Adipocyte (in vitro differentiated cells): ENCODE measurements around the gene RECQL5.

Source experiments
- DNase-seq: peaks from one replicate; pipeline ENCODE4 v3.0.0-alpha.2; 2015; ENCODE audit warnings: low read depth
- H3K27me3 ChIP-seq: replicated peaks from 2 replicates; pipeline ENCODE4 v1.7.0; 2013; ENCODE audit warnings: mild to moderate bottlenecking, low read length, moderate library complexity; ENCODE audit not compliant: control insufficient read depth, insufficient read depth
- H3K36me3 ChIP-seq: 2 replicates; pipeline ENCODE4 v1.7.0; 2013; ENCODE audit warnings: low read length, mild to moderate bottlenecking, moderate library complexity; ENCODE audit not compliant: control insufficient read depth, insufficient read depth, severe bottlenecking
- H3K4me1 ChIP-seq: 2 replicates; pipeline ENCODE4 v1.7.0; 2013; ENCODE audit warnings: mild to moderate bottlenecking, low read length, moderate library complexity; ENCODE audit not compliant: control insufficient read depth, insufficient read depth
- H3K4me3 ChIP-seq: 2 replicates; pipeline ENCODE4 v1.7.0; 2013; ENCODE audit warnings: mild to moderate bottlenecking, low read length, moderate library complexity
- H3K9ac ChIP-seq: 2 replicates; pipeline ENCODE4 v1.7.0; 2013; ENCODE audit warnings: mild to moderate bottlenecking, low read length, moderate library complexity
- H3K9me3 ChIP-seq: 2 replicates; pipeline ENCODE4 v1.7.0; 2013; ENCODE audit warnings: mild to moderate bottlenecking, low read length, moderate library complexity; ENCODE audit not compliant: control insufficient read depth

Gene RECQL5

GRCh38 chr17:75632428-75632827 is 34.5 kb downstream of the RECQL5 start:
- Histone ChIP-seq H3K9ac (peak overlapping the region; percentile 34), H3K4me1 (peaks cover 20% of the 10 kb centered on the region), H3K36me3 (peaks cover 3% of the 10 kb centered on the region), H3K9me3 (no peaks in the 10 kb centered on the region), H3K27me3 (no peaks in the 10 kb centered on the region), H3K4me3 (no peak overlapping the region)
- DNase-seq = no peak

GRCh38 chr17:75631353-75631752 is 35.6 kb downstream of the RECQL5 start:
- Histone ChIP-seq H3K36me3 (peaks cover 3% of the 10 kb centered on the region), H3K4me1 (peaks cover 20% of the 10 kb centered on the region), H3K9me3 (no peaks in the 10 kb centered on the region), H3K4me3 (no peak overlapping the region), H3K9ac (no peak overlapping the region), H3K27me3 (no peaks in the 10 kb centered on the region)
- no peak for DNase-seq

- Histone ChIP-seq H3K4me1 (peaks cover 20% of the 10 kb centered on the region), H3K9ac (no peak overlapping the region), H3K4me3 (no peak overlapping the region), H3K9me3 (no peaks in the 10 kb centered on the region), H3K27me3 (no peaks in the 10 kb centered on the region), H3K36me3 (peaks cover 3% of the 10 kb centered on the region)
- no peak for DNase-seq
Observed at GRCh38 chr17:75630071-75630917, 36.7 kb downstream of the RECQL5 start.

GRCh38 chr17:75629157-75629556 is 37.8 kb downstream of the RECQL5 start:
- Histone ChIP-seq H3K27me3 (no peaks in the 10 kb centered on the region), H3K9ac (no peak overlapping the region), H3K4me1 (peaks cover 16% of the 10 kb centered on the region), H3K9me3 (no peaks in the 10 kb centered on the region), H3K4me3 (no peak overlapping the region), H3K36me3 (peaks cover 3% of the 10 kb centered on the region)
- DNase-seq = no peak

- peaks cover 9% of the 10 kb centered on the region for H3K4me1 ChIP-seq
Observed at GRCh38 chr17:75628425-75628824, 38.5 kb downstream of the RECQL5 start.

GRCh38 chr17:75627094-75627493 is 39.9 kb downstream of the RECQL5 start:
- no peak overlapping the region for H3K4me3 ChIP-seq
- peaks cover 5% of the 10 kb centered on the region for H3K27me3 ChIP-seq
- H3K9ac ChIP-seq = no peak overlapping the region
- no peak for DNase-seq
- H3K9me3 ChIP-seq = no peaks in the 10 kb centered on the region
- no peaks in the 10 kb centered on the region for H3K4me1 ChIP-seq
- H3K36me3 ChIP-seq = peaks cover 3% of the 10 kb centered on the region

More at GRCh38 chr17:75628425-75628824, 38.5 kb downstream of the RECQL5 start:
- Histone ChIP-seq H3K9ac (no peak overlapping the region), H3K36me3 (peaks cover 3% of the 10 kb centered on the region), H3K4me3 (no peak overlapping the region), H3K9me3 (no peaks in the 10 kb centered on the region), H3K27me3 (no peaks in the 10 kb centered on the region)
- no peak for DNase-seq

GRCh38 chr17:75626496-75627038 is 40.4 kb downstream of the RECQL5 start:
- H3K9ac ChIP-seq = no peak overlapping the region
- no peak for DNase-seq

GRCh38 chr17:75625813-75626486 is 41.0 kb downstream of the RECQL5 start:
- no peak overlapping the region for H3K9ac ChIP-seq
- H3K9me3 ChIP-seq = no peaks in the 10 kb centered on the region
- H3K27me3 ChIP-seq = peaks cover 5% of the 10 kb centered on the region
- peaks cover 1% of the 10 kb centered on the region for H3K36me3 ChIP-seq
- peak; percentile 40 for DNase-seq
- no peaks in the 10 kb centered on the region for H3K4me1 ChIP-seq
- H3K4me3 ChIP-seq = no peak overlapping the region

More at GRCh38 chr17:75626496-75627038, 40.4 kb downstream of the RECQL5 start:
- Histone ChIP-seq H3K36me3 (peaks cover 3% of the 10 kb centered on the region), H3K4me1 (no peaks in the 10 kb centered on the region), H3K27me3 (peaks cover 5% of the 10 kb centered on the region), H3K9me3 (no peaks in the 10 kb centered on the region), H3K4me3 (no peak overlapping the region)

GRCh38 chr17:75624714-75625345 is 42.1 kb downstream of the RECQL5 start:
- Histone ChIP-seq H3K4me3 (no peak overlapping the region), H3K27me3 (peaks cover 5% of the 10 kb centered on the region), H3K9ac (no peak overlapping the region), H3K9me3 (no peaks in the 10 kb centered on the region), H3K36me3 (no peaks in the 10 kb centered on the region), H3K4me1 (no peaks in the 10 kb centered on the region)
- DNase-seq = no peak

- Histone ChIP-seq H3K4me1 (no peaks in the 10 kb centered on the region), H3K4me3 (no peak overlapping the region), H3K9me3 (no peaks in the 10 kb centered on the region), H3K36me3 (no peaks in the 10 kb centered on the region), H3K27me3 (peaks cover 8% of the 10 kb centered on the region), H3K9ac (no peak overlapping the region)
- DNase-seq = no peak
Observed at GRCh38 chr17:75624021-75624420, 42.9 kb downstream of the RECQL5 start.

GRCh38 chr17:75623386-75623785 is 43.6 kb downstream of the RECQL5 start:
- Histone ChIP-seq H3K9ac (no peak overlapping the region), H3K9me3 (no peaks in the 10 kb centered on the region), H3K36me3 (no peaks in the 10 kb centered on the region), H3K4me3 (no peak overlapping the region), H3K27me3 (peaks cover 11% of the 10 kb centered on the region), H3K4me1 (no peaks in the 10 kb centered on the region)
- no peak for DNase-seq
